Trophoblast cell (in vitro differentiated cells and primary cell): ENCODE data around the gene MAPK13.

ENCODE experiments used
- DNase-seq, 2 donors: peaks; one replicate each; pipeline ENCODE4 v3.0.0-alpha.2; 2016
- H2AFZ ChIP-seq: 2 replicates; pipeline ENCODE4 v1.6.1; 2013; ENCODE audit warnings: low read length, moderate library complexity, mild to moderate bottlenecking; ENCODE audit not compliant: insufficient read depth, poor library complexity
- H2AK5ac ChIP-seq: 2 replicates; pipeline ENCODE4 v1.6.1; 2013; ENCODE audit warnings: mild to moderate bottlenecking, low read length
- H2BK120ac ChIP-seq: 2 replicates; pipeline ENCODE4 v1.6.1; 2013; ENCODE audit warnings: low read length, mild to moderate bottlenecking, moderate library complexity; ENCODE audit not compliant: insufficient read depth, poor library complexity
- H2BK12ac ChIP-seq: 2 replicates; pipeline ENCODE4 v1.6.1; 2013; ENCODE audit warnings: mild to moderate bottlenecking, low read length, moderate library complexity
- H2BK5ac ChIP-seq: 2 replicates; pipeline ENCODE4 v1.6.1; 2013; ENCODE audit warnings: low read length, low read depth, moderate library complexity, mild to moderate bottlenecking; ENCODE audit not compliant: poor library complexity
- H3K14ac ChIP-seq: 2 replicates; pipeline ENCODE4 v1.6.1; 2013; ENCODE audit warnings: mild to moderate bottlenecking, low read length
- H3K18ac ChIP-seq: 2 replicates; pipeline ENCODE4 v1.6.1; 2013; ENCODE audit warnings: mild to moderate bottlenecking, low read length
- H3K23ac ChIP-seq: 2 replicates; pipeline ENCODE4 v1.6.1; 2013; ENCODE audit warnings: low read length
- H3K27ac ChIP-seq: 2 replicates; pipeline ENCODE4 v1.5.1; 2013; ENCODE audit warnings: low read depth, mild to moderate bottlenecking, inconsistent platforms, low read length, moderate library complexity
- H3K27me3 ChIP-seq: 2 replicates; pipeline ENCODE4 v1.6.1; 2013; ENCODE audit warnings: inconsistent platforms, mild to moderate bottlenecking, low read length, moderate library complexity; ENCODE audit not compliant: insufficient read depth
- H3K36me3 ChIP-seq, 2 experiments: 1 replicate in 1 of 2; 2 replicates in 1 of 2; pipeline ENCODE4 v1.6.1; 2013; ENCODE audit warnings: low read length in 2 of 2, mild to moderate bottlenecking in 2 of 2, moderate library complexity in 1 of 2; ENCODE audit not compliant: insufficient read depth in 2 of 2, control insufficient read depth in 1 of 2
- H3K4ac ChIP-seq: 2 replicates; pipeline ENCODE4 v1.6.1; 2013; ENCODE audit warnings: low read depth, mild to moderate bottlenecking, low read length, moderate library complexity
- H3K4me1 ChIP-seq, 2 experiments: 1 replicate in 1 of 2; 2 replicates in 1 of 2; pipeline ENCODE4 v1.6.1; 2013; ENCODE audit warnings: low read length in 2 of 2, mild to moderate bottlenecking in 2 of 2, moderate library complexity in 1 of 2; ENCODE audit not compliant: insufficient read depth in 2 of 2, control insufficient read depth in 1 of 2
- H3K4me2 ChIP-seq: 2 replicates; pipeline ENCODE4 v1.6.1; 2013; ENCODE audit warnings: inconsistent platforms, mild to moderate bottlenecking, low read length, moderate library complexity
- H3K4me3 ChIP-seq: 2 replicates; pipeline ENCODE4 v1.5.1; 2013; ENCODE audit warnings: mild to moderate bottlenecking, low read depth, low read length, inconsistent platforms
- H3K79me1 ChIP-seq: one replicate; pipeline ENCODE4 v1.6.1; 2013; ENCODE audit warnings: low read length
- H3K79me2 ChIP-seq: 2 replicates; pipeline ENCODE4 v1.6.1; 2013; ENCODE audit warnings: low read length, mild to moderate bottlenecking; ENCODE audit not compliant: control insufficient read depth, insufficient read depth, poor library complexity
- H3K9ac ChIP-seq: 2 replicates; pipeline ENCODE4 v1.6.1; 2013; ENCODE audit warnings: mild to moderate bottlenecking, low read length
- H3K9me3 ChIP-seq: 2 replicates; pipeline ENCODE4 v1.6.1; 2013; ENCODE audit warnings: low read depth, mild to moderate bottlenecking, control low read depth, inconsistent platforms, low read length; ENCODE audit not compliant: insufficient read depth
- H4K12ac ChIP-seq: 2 replicates; pipeline ENCODE4 v1.6.1; 2013; ENCODE audit warnings: low read depth, mild to moderate bottlenecking, low read length, moderate library complexity
- H4K8ac ChIP-seq: 2 replicates; pipeline ENCODE4 v1.6.1; 2013; ENCODE audit warnings: low read depth, mild to moderate bottlenecking, low read length, moderate library complexity
- H4K91ac ChIP-seq: one replicate; pipeline ENCODE4 v1.6.1; 2013; ENCODE audit warnings: low read depth, mild to moderate bottlenecking, low read length, moderate library complexity
- WGBS: extraction: QIAGEN DNeasy Blood & Tissue Kit; methylation state at CpG from one replicate; pipeline ENCODE4 v1.1.7; 2013; ENCODE audit warnings: missing lambda C conversion rate; ENCODE audit not compliant: insufficient read length, insufficient coverage; ENCODE audit errors: extremely low coverage; 5-methylcytosine and 5-hydroxymethylcytosine counted together

MAPK13 gene

DNA sequence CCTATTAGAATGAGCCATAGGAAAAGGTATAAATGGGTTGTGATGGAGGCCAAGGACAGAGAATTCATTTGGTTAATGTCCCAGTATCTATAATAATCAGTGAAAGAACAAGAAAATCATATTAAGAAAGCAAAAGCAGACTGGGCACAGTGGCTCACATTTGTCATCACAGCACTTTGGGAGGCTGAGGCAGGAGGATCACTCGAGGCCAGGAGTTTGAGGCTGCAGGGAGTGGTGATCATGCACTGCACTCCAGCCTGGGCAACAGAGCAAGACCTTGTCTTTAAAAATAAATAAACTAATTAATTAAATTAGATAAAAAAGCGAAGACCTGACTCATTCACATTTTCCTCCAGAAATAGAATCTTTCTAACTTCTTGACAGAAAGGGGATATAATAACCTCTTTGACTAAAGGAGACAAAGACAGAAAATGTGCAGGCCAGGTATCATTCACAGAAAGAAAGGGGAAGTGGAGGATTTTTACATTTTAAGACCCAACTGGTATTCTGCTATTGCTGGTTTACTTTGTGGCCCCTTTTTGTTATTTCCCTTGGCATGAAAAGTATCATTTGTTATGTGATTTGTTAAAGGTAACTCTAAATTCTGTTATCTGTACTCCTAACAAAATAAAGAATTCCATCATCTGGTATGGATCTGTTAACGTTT, 31.9 kb upstream of the MAPK13 start:
- H3K4me2 ChIP-seq, result no peak overlapping the region
- H3K23ac ChIP-seq, result no peak overlapping the region
- WGBS, result no CpG with 5 or more reads among the region's 3 CpGs
- no peak overlapping the region for H4K91ac ChIP-seq
- no peak overlapping the region for H4K8ac ChIP-seq
- no peaks in the 10 kb centered on the region for H3K27me3 ChIP-seq
- H3K18ac ChIP-seq, result no peak overlapping the region
- no peaks in the 10 kb centered on the region for H3K79me2 ChIP-seq
- no peak overlapping the region for H3K9ac ChIP-seq
- no peak overlapping the region for H3K27ac ChIP-seq
- no peak overlapping the region for H3K4me3 ChIP-seq
- H2AFZ ChIP-seq, result no peak overlapping the region
- no peak overlapping the region for H2BK12ac ChIP-seq
- H4K12ac ChIP-seq, result no peak overlapping the region
- no peak overlapping the region for H2BK5ac ChIP-seq
- no peak overlapping the region for H3K4ac ChIP-seq
- H2AK5ac ChIP-seq, result no peak overlapping the region
- DNase-seq, result no peak
- no peak overlapping the region for H3K14ac ChIP-seq
- peaks cover 5 to 14% of the 10 kb centered on the region in 2 experiments for H3K36me3 ChIP-seq
- H3K4me1 ChIP-seq, result peaks cover 0 to 2% of the 10 kb centered on the region in 2 experiments
- H2BK120ac ChIP-seq, result no peak overlapping the region
- H3K79me1 ChIP-seq, result no peaks in the 10 kb centered on the region
- no peaks in the 10 kb centered on the region for H3K9me3 ChIP-seq

DNA sequence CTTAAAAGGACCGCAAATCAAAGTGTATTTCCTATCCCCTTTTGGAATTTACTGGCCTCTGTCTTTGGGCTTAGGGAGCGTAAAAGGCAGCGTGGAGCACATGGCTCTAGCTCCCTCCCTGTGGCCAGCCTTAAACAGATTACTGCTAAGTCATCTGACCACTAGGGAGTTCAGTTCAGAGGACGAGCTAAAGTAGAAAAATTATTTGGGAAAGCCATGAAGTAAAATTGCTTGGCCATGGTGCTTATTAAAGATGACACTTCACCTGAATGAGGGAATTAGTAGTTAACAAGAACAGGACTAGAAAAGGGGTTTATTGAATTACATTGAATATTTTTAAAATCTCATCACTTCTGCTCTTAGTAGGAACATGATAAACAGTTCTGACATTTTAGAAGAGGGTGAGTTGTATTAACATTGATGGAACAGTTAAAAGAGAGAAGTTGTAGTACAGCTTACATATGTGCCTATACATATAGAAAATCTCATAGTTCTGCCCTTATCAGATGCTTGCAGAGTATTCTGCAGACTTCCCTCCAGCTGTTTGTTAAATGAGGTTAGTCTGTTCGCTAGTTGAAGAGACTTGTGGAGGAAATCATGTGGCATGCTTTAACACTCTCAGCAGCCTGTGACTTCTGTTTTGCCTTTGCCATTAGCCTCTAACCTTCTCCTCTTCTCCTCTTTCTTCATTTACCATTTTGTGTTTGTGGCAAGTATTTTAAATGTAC, 31.2 kb upstream of the MAPK13 start:
- no peaks in the 10 kb centered on the region for H3K9me3 ChIP-seq
- H3K27me3 ChIP-seq, result no peaks in the 10 kb centered on the region
- H3K27ac ChIP-seq, result no peak overlapping the region
- H3K4me3 ChIP-seq, result no peak overlapping the region
- H3K4ac ChIP-seq, result no peak overlapping the region
- peaks cover 0 to 2% of the 10 kb centered on the region in 2 experiments for H3K4me1 ChIP-seq
- no peak overlapping the region for H2BK5ac ChIP-seq
- H3K14ac ChIP-seq, result no peak overlapping the region
- no peaks in the 10 kb centered on the region for H3K79me2 ChIP-seq
- peaks cover 5 to 15% of the 10 kb centered on the region in 2 experiments for H3K36me3 ChIP-seq
- H2BK12ac ChIP-seq, result no peak overlapping the region
- H3K18ac ChIP-seq, result no peak overlapping the region
- no peak overlapping the region for H4K91ac ChIP-seq
- H4K8ac ChIP-seq, result no peak overlapping the region
- no peak for DNase-seq
- H2BK120ac ChIP-seq, result no peak overlapping the region
- no peaks in the 10 kb centered on the region for H3K79me1 ChIP-seq
- H3K23ac ChIP-seq, result no peak overlapping the region
- no peak overlapping the region for H4K12ac ChIP-seq
- no peak overlapping the region for H3K4me2 ChIP-seq
- no CpG with 5 or more reads among the region's 5 CpGs for WGBS
- H2AK5ac ChIP-seq, result no peak overlapping the region
- no peak overlapping the region for H2AFZ ChIP-seq
- no peak overlapping the region for H3K9ac ChIP-seq

DNA sequence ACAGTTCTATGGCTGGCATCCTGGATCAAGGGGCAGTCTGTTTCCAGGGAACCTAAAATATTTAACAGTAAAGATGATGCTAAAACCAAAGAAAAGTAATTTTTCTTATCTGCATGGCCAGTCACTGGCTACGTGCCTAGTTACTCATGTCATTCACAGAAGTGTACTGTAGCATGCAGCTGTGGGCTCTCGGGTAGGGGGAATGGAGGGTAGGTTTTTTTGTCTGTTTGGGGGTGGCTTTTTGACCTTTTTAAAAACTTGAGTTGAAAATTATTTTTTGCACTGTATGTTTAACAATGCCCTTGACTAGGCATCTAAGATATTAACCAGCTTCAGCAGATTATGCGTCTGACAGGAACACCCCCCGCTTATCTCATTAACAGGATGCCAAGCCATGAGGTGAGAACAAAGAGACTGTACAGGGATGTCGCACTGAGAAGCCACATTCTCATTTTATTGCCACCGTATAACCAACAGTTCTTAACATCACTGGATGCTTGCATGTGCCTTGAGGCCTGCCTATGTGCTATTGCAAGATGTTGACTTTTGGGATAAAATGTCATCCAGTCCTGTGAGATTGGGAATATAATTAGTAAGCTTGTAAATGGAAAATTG, 30.3 kb upstream of the MAPK13 start:
- Histone ChIP-seq H4K91ac (no peak overlapping the region), H3K18ac (no peak overlapping the region), H3K27ac (no peak overlapping the region), H3K36me3 (peaks cover 5 to 17% of the 10 kb centered on the region in 2 experiments), H3K4ac (no peak overlapping the region), H3K4me3 (no peak overlapping the region), H2BK5ac (no peak overlapping the region), H3K27me3 (no peaks in the 10 kb centered on the region), H3K79me1 (no peaks in the 10 kb centered on the region), H3K4me1 (peaks cover 0 to 2% of the 10 kb centered on the region in 2 experiments), H4K12ac (no peak overlapping the region), H3K4me2 (no peak overlapping the region), H3K14ac (no peak overlapping the region), H3K9ac (no peak overlapping the region), H3K9me3 (no peaks in the 10 kb centered on the region), H2BK12ac (no peak overlapping the region), H2BK120ac (no peak overlapping the region), H4K8ac (no peak overlapping the region), H3K79me2 (no peaks in the 10 kb centered on the region), H3K23ac (no peak overlapping the region), H2AFZ (no peak overlapping the region), H2AK5ac (no peak overlapping the region)
- no CpG with 5 or more reads among the region's 6 CpGs for WGBS
- DNase-seq, result no peak

DNA sequence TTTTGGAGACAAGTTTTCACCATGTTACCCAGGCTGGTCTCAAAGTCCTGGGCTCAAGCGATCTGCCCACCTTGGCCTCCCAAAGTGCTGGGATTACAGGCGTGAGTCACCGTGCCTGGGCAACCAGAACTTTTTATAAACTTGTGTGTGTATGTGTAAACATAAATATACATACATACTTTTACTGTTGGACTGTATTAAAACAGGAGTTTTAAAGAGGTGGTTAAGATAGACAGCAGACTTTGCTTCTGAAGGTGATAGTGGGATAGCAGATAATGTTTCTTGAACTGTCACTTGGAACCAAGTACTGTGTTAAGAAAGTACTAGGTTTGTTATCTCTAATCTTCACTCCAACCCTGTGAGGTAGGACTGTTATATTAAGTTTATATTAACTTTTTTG, 28.6 kb upstream of the MAPK13 start:
- H3K4ac ChIP-seq, result no peak overlapping the region
- H3K27ac ChIP-seq, result no peak overlapping the region
- peaks cover 3 to 15% of the 10 kb centered on the region in 2 experiments for H3K36me3 ChIP-seq
- peaks cover 0 to 2% of the 10 kb centered on the region in 2 experiments for H3K4me1 ChIP-seq
- no peak overlapping the region for H3K4me3 ChIP-seq
- H3K27me3 ChIP-seq, result no peaks in the 10 kb centered on the region
- no peak for DNase-seq
- no peaks in the 10 kb centered on the region for H3K9me3 ChIP-seq
- no peak overlapping the region for H3K4me2 ChIP-seq
- no peak overlapping the region for H2BK120ac ChIP-seq
- WGBS, result no CpG with 5 or more reads among the region's 3 CpGs
- no peak overlapping the region for H3K23ac ChIP-seq
- H3K79me2 ChIP-seq, result no peaks in the 10 kb centered on the region
- H2BK12ac ChIP-seq, result no peak overlapping the region
- H2BK5ac ChIP-seq, result no peak overlapping the region
- H2AK5ac ChIP-seq, result no peak overlapping the region
- no peak overlapping the region for H3K18ac ChIP-seq
- no peak overlapping the region for H2AFZ ChIP-seq
- H3K14ac ChIP-seq, result no peak overlapping the region
- H4K12ac ChIP-seq, result no peak overlapping the region
- H3K9ac ChIP-seq, result no peak overlapping the region
- H3K79me1 ChIP-seq, result no peaks in the 10 kb centered on the region
- H4K8ac ChIP-seq, result no peak overlapping the region
- H4K91ac ChIP-seq, result no peak overlapping the region
